GM13977 (cell line): ENCODE measurements around the gene FKBP1A.

Experiments
- DNase-seq: peaks from one replicate; pipeline ENCODE4 v3.0.0; 2012; ENCODE audit warnings: low spot score
- CTCF ChIP-seq: IDR thresholded peaks from 2 replicates; pipeline ENCODE4 v1.5.1; 2012; ENCODE audit warnings: mild to moderate bottlenecking, control low read depth; ENCODE audit not compliant: insufficient read depth; ENCODE audit errors: extremely low read depth, missing control alignments
- in situ Hi-C: fragments of 300-500 bp; cut with MboI; formaldehyde crosslinking; loops from one replicate; pipeline ENCODE4 v1.12.0; 2022; ENCODE audit warnings: low sequenced_read_pairs, low pct_unique_long_range_greater_than_20kb, mixed read lengths, inconsistent platforms; ENCODE audit not compliant: unreplicated experiment

FKBP1A gene

GRCh38 chr20:1381753-1382591, 10.9 kb downstream of the FKBP1A start:
- no peak for DNase-seq
- in situ Hi-C loops: no loop called here
- TF ChIP-seq CTCF: no peak

GRCh38 chr20:1378735-1379125, 14.1 kb downstream of the FKBP1A start:
- DNase-seq: no peak
- in situ Hi-C loops: no loop called here
- TF ChIP-seq CTCF: no peak

GRCh38 chr20:1377984-1378734, 14.7 kb downstream of the FKBP1A start:
- in situ Hi-C loops: no loop called here
- DNase-seq: no peak
- no peak for TF ChIP-seq CTCF

GRCh38 chr20:1377341-1377871, 15.4 kb downstream of the FKBP1A start:
- TF ChIP-seq CTCF: no peak
- DNase-seq: no peak
- in situ Hi-C loops: no loop called here

- DNase-seq: no peak
- in situ Hi-C loops: no loop called here
- no peak for TF ChIP-seq CTCF
These were observed 16.2 kb downstream of the FKBP1A start for GRCh38 chr20:1376408-1377270.

GRCh38 chr20:1376007-1376406, 16.8 kb downstream of the FKBP1A start:
- no peak for DNase-seq
- no peak for TF ChIP-seq CTCF
- in situ Hi-C loops: no loop called here
